ENCODE data around the gene ZNRF4. TPM values are rescaled to one million over a fixed set of nuclear protein-coding genes. Genes with fewer than 3 reads are reported as not detected.

The ZNRF4 gene
- total and polyA plus RNA-seq, 10 of the 15 experiments (the other 5 are each of a cell fraction or from before 2014, with no cell fraction given) = not detected

- no peaks in the 10 kb centered on the region for H3K79me2 ChIP-seq (ENCODE audit: control insufficient read depth, insufficient read depth, low read length)
- H2AFZ ChIP-seq (ENCODE audit: control insufficient read depth, low read depth, low read length) = no peak overlapping the region
- intact Hi-C loops (cut with micrococcal nuclease; ENCODE audit: unreplicated experiment) = no loop called here
- no TSS peak for BruUV-seq (replicated peaks)
- RAD21 ChIA-PET (ENCODE audit: unreplicated experiment) = no interaction called here
- no peaks in the 10 kb centered on the region for H3K27me3 ChIP-seq (replicated peaks in 1 of 2; ENCODE audit: control insufficient read depth in 2 of 2, insufficient read depth in 2 of 2, low read length in 1 of 2)
- CTCF ChIA-PET = no interaction called here
- 18% methylated on average over 8 of the region's 9 CpGs for WGBS (ENCODE audit: insufficient coverage, insufficient replicate concordance, low lambda C conversion rate, missing lambda C conversion rate)
- DNase-seq (ENCODE audit: low read depth, low spot score) (no peak), FAIRE-seq (no peak), ATAC-seq (no peak)
- H3K4me3 ChIP-seq = no peak overlapping the region
- in situ Hi-C loops (cut with MboI) = no loop called here
- H3K36me3 ChIP-seq (ENCODE audit: control insufficient read depth in 2 of 2, insufficient read depth in 2 of 2, low read length in 1 of 2) = no peaks in the 10 kb centered on the region
- TF ChIP-seq HDGF (IDR thresholded peaks at IDR 0.05) (no peak), RUNX3 (IDR thresholded peaks at IDR 0.05; ENCODE audit: low read length) (no peak), SUPT20H (IDR thresholded peaks at IDR 0.05; ENCODE audit: borderline replicate concordance, control insufficient read depth, low read depth, low read length) (no peak), TCF12 (IDR thresholded peaks at IDR 0.05; ENCODE audit: low read depth, low read length) (no peak), ASH2L (IDR thresholded peaks at IDR 0.05; ENCODE audit: borderline replicate concordance, low read depth) (no peak), IRF4 (IDR thresholded peaks at IDR 0.05; ENCODE audit: low read depth, low read length) (no peak), GABPA (IDR thresholded peaks at IDR 0.05; ENCODE audit: low read depth) (no peak)
- SMC1A ChIA-PET (ENCODE audit: uncharacterized antibody, unreplicated experiment) = no interaction called here
- no peak overlapping the region for H3K4me2 ChIP-seq (ENCODE audit: control insufficient read depth, insufficient read depth)
- H4K20me1 ChIP-seq (ENCODE audit: control insufficient read depth, insufficient read depth) = no peaks in the 10 kb centered on the region
- H3K9ac ChIP-seq (ENCODE audit: control insufficient read depth, insufficient read depth, low read length) = no peak overlapping the region
- H3K4me1 ChIP-seq (ENCODE audit: control insufficient read depth, insufficient read depth, low read length) = no peaks in the 10 kb centered on the region
- no peak overlapping the region for H3K27ac ChIP-seq (ENCODE audit: control insufficient read depth, insufficient read depth)
- H3K9me3 ChIP-seq (replicated peaks; ENCODE audit: control insufficient read depth, insufficient read depth, low read length) = no peaks in the 10 kb centered on the region; the same call in 2 of the 3 replicates
- POLR2A ChIA-PET = no interaction called here
Measured at GRCh38 chr19:5450482-5451126, 4.6 kb upstream of the ZNRF4 start.

GRCh38 chr19:5451494-5451893 lies 3.7 kb upstream of the ZNRF4 start:
- CTCF ChIA-PET = no interaction called here
- no peaks in the 10 kb centered on the region; the same call in 2 of the 3 replicates for H3K9me3 ChIP-seq (replicated peaks; ENCODE audit: control insufficient read depth, insufficient read depth, low read length)
- no peaks in the 10 kb centered on the region for H3K4me1 ChIP-seq (ENCODE audit: control insufficient read depth, insufficient read depth, low read length)
- no TSS peak for BruUV-seq (replicated peaks)
- H4K20me1 ChIP-seq (ENCODE audit: control insufficient read depth, insufficient read depth) = no peaks in the 10 kb centered on the region
- no peak overlapping the region for H3K9ac ChIP-seq (ENCODE audit: control insufficient read depth, insufficient read depth, low read length)
- H3K4me2 ChIP-seq (ENCODE audit: control insufficient read depth, insufficient read depth) = no peak overlapping the region
- 38% methylated on average over 10 of the region's 10 CpGs for WGBS (ENCODE audit: insufficient coverage, insufficient replicate concordance, low lambda C conversion rate, missing lambda C conversion rate)
- SMC1A ChIA-PET (ENCODE audit: uncharacterized antibody, unreplicated experiment) = no interaction called here
- no peaks in the 10 kb centered on the region for H3K79me2 ChIP-seq (ENCODE audit: control insufficient read depth, insufficient read depth, low read length)
- no peaks in the 10 kb centered on the region for H3K36me3 ChIP-seq (ENCODE audit: control insufficient read depth in 2 of 2, insufficient read depth in 2 of 2, low read length in 1 of 2)
- ATAC-seq (no peak), FAIRE-seq (no peak), DNase-seq (ENCODE audit: low read depth, low spot score) (no peak)
- H3K27ac ChIP-seq (ENCODE audit: control insufficient read depth, insufficient read depth) = no peak overlapping the region
- H3K4me3 ChIP-seq = no peak overlapping the region
- POLR2A ChIA-PET = interaction anchor here (0.6 kb wide), 1 partner anchor 82 kb away, joined by 4 read pairs; no protein-coding TSS in a partner anchor
- TF ChIP-seq IKZF2 (IDR thresholded peaks at IDR 0.05) (no peak), NFYA (IDR thresholded peaks at IDR 0.05; ENCODE audit: borderline replicate concordance, low read depth, low read length) (no peak), RUNX3 (IDR thresholded peaks at IDR 0.05; ENCODE audit: low read length) (no peak), WRNIP1 (IDR thresholded peaks at IDR 0.05; ENCODE audit: borderline replicate concordance, low read depth, low read length) (no peak), CHD1 (IDR thresholded peaks at IDR 0.05; ENCODE audit: low read depth, low read length) (no peak), USF1 (IDR thresholded peaks at IDR 0.05; ENCODE audit: borderline replicate concordance, extremely low read length, insufficient read depth, low read depth, low read length) (no peak), ETV6 (conservative IDR thresholded peaks at IDR 0.05 in 1 of 2, IDR thresholded peaks at IDR 0.05 in 1 of 2; ENCODE audit: borderline replicate concordance in 1 of 2, low read depth in 1 of 2) (no peak), SUPT20H (IDR thresholded peaks at IDR 0.05; ENCODE audit: borderline replicate concordance, control insufficient read depth, low read depth, low read length) (no peak), ATF2 (IDR thresholded peaks at IDR 0.05; ENCODE audit: low read length) (no peak)
- no peak overlapping the region for H2AFZ ChIP-seq (ENCODE audit: control insufficient read depth, low read depth, low read length)
- in situ Hi-C loops (cut with MboI) (no loop called here), intact Hi-C loops (cut with micrococcal nuclease; ENCODE audit: unreplicated experiment) (no loop called here)
- H3K27me3 ChIP-seq (replicated peaks in 1 of 2; ENCODE audit: control insufficient read depth in 2 of 2, insufficient read depth in 2 of 2, low read length in 1 of 2) = no peaks in the 10 kb centered on the region
- RAD21 ChIA-PET (ENCODE audit: unreplicated experiment) = no interaction called here

Measured in GM12878 (cell line).